Activated CD4-positive, alpha-beta T cell treated with anti-CD3 and anti-CD28 coated beads, Interleukin-2, Interleukin-4, amounts not matched to agents 100 ng/mL and 50 ng/mL, durations not matched to agents 16 hours and 8 hours (primary cell): ENCODE measurements around the gene FRRS1.
"Not testable (repeated sequence)": the region's sequence is repeated elsewhere in the genome, so short reads cannot be mapped to it uniquely, and the experiment has no call there.

Experiments used
- DNase-seq: peaks from one replicate; pipeline ENCODE4 v3.0.0-alpha.2; 2020; ENCODE audit warnings: low spot score

Gene FRRS1

DNA sequence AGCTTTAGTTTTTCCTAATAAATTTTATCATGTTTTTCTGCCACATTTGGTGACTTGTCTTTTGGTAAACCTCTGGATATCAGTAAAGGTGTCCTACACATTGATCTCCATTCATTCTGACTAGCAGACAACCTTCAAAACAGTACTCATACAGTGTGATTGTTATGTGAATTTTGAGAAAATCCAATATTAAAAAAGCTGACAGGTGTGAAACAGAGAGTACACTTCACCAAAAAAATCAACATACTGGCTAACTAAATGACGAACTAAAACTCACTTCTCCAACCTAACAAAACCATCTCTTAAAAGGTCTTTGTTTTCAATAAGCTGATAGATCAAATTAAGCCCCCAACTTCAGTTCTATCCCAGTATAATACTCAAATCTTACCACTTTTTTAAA, 1.5 kb downstream of the FRRS1 start:
- DNase-seq: no peak

DNA sequence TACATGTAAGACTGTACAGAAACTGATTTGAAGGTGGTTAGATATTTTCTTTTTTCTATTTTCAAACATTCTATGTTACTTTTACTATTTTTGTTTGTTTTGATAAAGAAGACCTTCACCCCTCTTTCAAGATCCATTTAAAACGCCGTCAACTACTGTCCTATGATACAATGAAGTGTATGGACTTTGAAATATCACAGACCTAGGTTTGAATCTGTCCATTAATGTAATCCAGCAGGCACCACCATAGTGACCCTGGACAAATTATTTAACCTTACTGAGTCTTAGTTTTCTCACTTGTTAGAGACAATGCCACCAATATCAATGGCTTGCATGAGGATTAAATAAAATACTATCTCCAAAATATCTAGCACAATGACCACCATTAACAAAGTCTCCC, 2.0 kb downstream of the FRRS1 start:
- DNase-seq: no peak

DNA sequence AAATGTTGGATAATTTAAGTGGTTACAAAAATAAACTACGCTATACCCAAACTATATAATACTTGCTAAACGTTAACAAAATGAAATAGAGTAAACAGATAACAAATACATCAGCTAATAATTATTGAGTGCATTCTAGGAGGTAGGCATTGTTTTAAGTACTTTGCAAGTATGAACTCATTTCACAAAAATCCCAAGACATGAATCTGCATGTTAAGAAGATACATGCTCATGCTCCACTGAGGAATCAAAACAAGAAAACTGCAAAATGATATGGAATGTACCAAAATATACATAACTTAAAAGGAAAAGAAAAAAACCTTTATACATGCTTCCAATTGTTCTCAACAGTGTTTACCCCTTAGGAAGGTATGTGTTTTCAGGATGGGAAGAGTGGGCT, 2.5 kb downstream of the FRRS1 start:
- no peak for DNase-seq

DNA sequence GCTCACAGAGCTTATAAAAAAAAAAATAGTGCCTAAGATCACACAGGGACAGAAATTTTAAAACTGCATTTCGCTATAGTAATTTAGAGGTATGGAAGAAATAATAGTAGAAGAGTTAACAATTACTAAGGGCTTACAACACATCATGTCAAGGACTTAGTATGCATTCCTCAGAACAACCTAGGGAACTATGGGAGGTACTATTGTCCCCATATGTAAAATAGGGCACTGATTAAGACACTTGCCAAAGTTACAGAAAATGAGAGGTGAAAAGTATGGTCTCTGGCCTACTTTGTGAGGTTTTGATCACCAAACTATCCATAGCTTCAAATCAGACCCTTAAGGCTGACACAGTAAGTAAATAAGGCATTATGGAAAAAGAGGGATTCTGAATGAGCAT, 4.7 kb downstream of the FRRS1 start:
- no peak for DNase-seq

DNA sequence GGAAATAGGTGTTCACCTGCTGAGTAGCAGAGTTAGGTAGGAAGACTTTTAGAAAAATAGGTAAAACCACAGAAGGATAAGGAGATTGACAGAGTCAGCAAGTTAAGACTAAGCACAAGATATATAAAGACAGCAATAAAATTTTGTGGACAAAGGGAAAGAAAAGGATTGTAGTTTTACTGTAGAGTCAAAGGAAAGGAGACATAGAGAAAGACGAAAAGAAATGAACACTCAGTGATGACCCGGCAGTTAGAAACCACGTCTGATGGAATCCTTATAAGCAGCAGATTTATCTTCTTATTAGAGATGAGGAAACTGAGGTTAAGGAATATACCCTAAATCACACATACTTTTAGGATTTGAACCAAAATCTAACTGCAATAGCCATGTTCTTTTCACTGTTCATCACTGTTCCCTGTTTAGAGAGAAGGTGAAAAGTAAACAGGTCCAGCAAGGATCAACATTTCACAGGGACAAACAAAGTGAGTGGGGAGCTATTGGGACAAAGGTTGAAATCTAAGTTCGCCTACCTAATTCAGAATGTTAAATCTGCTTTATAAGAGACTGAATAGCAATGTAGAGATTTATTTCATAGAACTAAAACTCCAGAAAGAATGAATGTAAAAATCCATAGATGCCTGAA, 6.8 kb downstream of the FRRS1 start:
- DNase-seq: no peak

DNA sequence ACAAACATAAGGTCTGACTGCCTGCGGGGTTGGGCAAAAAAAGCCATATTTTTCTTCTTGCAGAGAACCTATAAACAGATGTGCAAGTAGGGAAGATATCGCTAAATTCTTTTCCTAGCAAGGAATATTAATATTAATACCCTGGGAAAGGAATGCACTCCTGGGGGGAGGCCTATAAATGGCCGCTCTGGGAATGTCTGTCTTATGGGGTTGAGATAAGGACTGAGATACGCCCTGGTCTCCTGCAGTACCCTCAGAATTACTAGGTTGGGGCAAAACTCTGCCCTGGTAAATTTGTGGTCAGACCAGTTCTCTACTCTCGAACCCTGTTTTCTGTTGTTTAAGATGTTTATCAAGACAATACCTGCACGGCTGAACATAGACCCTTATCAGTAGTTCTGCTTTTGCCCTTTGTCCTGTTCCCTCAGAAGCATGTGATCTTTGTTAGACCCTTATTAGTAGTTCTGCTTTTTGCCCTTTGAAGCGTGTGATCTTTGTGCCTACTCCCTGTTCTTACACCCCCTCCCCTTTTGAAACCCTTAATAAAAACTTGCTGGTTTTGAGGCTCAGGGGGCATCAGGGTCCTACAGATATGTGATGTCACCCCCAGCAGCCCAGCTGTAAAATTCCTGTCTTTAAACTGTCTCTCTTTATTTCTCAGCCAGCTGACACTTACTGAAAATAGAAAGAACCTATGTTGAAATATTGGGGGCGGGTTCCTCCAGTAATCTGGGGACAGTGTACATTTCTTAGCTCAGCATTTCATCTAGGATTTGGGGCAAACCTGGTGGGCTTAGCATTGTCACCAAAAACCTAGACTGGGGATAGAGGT, 7.5 kb downstream of the FRRS1 start:
- not testable (repeated sequence) for DNase-seq

DNA sequence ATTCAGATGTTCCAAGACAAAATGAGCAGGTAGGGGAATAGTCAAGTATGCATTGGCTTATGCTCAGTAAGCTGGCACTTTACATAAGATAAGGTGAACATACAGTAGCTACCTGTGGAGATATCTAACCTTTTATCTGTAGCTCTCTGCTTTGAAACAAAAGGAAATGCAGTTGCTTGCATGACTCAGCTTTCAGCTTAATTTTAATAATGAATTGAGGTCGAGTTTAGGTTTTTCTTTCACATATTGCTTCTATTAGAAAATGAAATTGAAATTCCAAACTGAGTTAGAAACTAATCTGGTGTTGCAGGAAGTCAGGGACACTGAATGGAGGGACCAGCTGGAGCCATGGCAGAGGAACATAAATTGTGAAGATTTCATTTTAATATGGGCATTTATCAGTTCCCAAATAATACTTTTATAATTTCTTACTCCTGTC, 8.3 kb downstream of the FRRS1 start:
- DNase-seq: peak; percentile 17

DNA sequence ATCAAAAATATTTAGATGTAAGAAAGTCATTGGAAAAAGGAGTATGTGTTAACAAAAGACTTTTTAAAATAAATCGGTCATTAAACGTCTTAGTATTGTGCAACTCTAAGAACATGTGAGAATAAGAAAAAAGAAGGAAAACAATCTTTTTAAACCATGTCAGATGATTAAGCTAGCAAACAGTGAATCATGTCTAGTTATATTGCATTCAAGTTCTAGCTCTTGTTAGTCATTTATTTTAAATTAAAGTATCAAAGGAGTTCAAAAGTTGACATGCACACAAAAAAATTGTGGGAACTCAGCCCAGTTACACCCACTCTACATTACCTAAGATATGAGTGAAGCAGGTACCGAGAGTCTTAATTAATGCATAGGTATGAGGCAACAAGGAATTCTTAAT, 9.8 kb downstream of the FRRS1 start:
- DNase-seq: no peak

DNA sequence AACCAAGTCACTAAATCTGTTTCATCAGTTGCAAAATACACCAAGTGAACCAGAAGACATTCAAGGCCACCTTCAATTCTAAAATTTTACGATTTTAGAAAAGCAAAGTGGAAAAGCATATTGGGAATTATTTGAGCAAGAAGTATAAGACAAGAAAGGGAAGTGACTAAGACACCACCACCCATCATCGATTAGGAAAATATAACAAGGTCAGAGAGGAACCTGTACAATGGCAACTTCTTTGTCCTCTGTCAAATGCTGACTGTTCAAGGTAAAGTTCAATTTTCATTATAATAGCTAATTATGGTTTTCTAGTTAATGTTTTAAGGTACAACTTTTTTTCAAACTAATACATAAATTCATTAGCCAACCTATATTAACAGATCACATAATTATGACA, 10.8 kb downstream of the FRRS1 start:
- no peak for DNase-seq

DNA sequence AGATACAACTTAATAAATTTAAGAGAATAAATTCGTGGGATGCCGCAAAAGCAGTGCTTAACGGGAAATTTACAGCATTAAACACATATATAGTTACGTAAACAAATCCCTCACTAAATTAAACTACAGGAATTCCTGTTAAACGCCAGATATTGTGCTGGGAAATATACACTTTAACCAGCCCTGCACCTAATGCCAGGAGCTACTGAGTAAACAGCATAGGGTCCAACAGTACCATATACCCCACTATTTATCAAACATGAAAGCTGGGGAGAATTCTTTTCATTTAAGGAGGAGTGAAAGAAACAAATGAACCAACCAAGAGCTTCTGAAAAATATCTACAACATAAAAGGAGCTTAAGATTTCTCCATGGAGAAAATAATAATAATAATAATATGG, 11.7 kb downstream of the FRRS1 start:
- DNase-seq: no peak

DNA sequence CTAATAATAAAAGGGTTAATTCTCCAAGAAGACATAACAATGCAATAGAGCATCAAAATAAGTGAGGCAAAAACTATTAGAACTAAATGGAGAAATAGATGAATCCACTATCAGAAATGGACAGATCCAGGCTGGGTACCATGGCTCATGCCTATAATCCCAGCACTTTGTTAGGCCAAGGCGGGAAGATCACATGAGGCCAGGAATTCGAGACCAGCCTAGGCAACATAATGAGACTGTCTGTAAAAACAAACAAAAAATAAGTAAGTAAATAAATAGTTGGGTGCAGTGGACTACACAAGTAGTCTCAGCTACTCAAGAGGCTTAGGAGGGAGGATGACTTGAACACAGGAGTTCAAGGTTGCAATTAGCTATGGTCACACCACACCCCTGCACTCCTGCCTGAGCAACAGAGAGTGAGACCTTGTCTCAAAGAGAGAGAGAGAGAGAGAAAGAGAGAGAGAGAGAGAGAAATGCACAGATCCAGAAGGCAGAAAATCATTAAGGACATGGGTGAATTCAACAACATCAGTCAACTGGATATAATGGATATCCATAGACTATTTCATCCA, 12.3 kb downstream of the FRRS1 start:
- no peak for DNase-seq

DNA sequence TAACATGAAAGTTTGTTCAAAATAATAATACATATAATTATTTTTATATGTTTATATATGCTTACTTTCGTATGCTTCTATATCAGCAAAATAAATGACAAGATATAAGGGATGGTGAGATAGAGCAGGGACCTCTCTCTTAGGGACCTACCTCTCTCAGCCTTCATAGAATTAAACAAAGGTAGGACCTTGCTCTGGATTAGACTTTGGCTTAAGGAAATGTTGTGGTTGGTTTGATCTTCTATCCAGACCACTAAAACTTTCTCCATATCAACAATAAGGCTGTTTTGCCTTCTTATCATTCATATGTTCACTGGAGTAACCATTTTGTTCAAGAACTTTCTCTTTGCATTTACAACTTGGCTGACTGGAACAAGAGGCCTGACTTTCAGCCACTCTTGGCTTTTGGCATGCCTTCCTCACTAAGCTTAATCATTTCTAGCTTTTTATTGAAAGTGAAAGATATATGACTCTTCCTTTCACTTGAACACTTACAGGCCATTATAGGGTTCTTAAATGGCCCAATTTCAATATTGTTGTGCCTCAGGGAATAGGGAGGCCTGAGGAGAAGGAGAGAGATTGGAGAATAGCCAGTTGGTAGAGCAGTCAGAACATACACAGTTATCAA, 14.4 kb downstream of the FRRS1 start:
- DNase-seq: peak; percentile 62

DNA sequence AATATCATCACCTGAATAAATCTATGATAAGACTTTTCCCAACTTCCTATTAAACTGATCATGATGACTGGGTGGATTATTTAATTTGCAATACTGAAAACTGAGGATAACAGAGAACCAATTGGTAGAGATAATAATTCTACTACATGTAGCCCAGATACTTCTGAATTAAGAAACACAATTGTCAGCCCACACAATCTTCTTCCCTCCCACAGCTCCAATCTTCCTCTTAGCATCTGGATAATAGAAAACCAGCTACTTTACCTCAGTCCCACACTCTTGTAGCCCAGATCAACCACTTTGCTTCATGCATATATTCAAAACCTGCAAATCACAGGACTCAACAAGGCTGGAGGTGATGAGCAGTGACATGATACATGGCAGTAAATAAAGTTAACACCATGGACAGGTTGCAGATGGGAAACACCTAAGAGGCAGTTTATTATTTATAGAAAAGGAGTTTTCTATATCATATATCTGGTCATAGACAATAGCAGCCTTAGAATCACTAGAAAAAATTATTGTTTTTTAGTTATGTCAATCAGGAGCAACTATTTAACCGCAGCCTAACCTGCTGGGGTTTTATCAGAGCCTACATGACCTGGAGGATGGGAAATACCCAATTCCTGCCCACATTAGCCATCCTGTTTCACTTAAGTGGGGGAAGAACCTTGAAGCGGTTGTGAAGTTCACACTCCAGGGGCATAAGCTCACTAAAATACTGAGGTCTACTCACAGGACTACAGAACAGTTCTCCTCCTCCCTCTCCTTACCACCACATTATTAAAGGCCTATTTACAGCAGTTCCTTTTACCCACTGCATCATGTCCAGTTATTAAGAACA, 16.7 kb downstream of the FRRS1 start:
- peak; percentile 17 for DNase-seq

DNA sequence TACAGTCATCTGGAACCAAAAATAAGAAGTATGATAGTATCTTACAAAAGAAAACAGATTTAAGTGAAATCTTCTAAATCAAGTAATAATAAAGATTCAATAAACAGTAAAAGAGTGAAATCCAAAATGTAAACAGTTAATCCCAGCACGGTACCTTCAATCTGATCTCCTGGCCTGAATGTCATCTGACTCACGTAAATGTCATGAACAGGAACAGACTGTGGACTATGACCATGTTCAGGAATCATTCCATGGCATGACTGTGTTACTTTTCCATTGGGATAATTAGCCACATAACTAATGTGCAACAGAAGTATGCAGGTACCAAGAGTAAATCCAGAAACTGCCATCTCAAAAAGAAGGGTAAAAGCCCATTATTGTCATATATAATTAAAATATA, 18.0 kb downstream of the FRRS1 start:
- no peak for DNase-seq

DNA sequence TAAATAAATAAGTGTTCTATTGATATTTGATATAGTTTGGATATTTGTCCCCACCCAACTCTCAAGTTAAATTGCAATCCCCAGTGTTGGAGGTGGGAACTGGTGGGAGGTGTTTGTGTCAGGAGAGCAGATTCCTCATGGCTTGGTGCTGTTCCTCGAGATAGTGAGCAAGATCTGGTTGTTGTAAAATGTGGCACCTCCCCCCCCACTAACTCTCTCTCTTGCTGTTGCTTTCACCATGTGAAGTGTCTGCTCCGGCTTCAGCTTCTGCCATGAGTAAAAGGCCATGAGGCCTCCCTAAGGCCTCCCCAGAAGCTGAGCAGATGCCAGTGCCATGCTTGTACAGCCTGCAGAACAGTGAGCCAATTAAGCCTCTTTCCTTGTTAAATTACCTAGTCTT, 20.8 kb downstream of the FRRS1 start:
- DNase-seq: no peak

DNA sequence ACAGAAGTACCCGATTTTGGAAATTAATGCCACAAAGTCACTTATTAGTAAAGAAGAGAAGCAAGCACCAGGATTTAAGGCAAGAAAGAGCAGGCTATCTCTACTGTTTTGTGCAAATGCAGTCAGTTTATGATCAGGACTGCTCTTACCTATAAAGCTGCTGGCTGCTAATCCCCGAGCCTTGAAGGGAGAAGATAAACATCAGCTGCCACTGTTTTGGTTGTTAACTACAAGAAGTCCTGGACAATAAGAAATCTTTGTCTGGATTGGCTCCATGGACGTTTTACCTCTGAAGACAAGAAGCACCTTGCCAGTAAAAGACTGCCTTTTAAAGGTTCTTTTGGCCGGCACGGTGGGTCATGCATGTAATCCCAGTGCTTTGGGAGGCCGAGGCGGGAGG, 21.4 kb downstream of the FRRS1 start:
- no peak for DNase-seq

DNA sequence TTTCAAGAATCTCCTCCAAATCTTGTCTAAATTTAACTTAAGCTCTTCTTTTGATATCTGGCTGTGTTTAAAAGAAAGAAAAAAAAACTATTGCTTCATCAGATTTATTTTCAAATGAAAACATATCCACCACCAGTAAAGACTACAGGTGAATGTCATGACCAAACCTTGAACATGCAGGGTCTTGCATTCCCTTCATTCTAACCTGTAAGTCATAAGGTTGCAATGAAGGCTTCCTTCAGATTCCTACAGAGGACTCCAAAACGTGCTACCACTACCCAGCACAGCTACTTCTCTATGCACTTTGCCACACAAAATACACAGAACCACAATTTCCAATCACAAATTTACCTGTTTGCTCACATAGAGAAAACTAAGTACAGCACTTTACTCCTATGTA, 26.3 kb downstream of the FRRS1 start:
- DNase-seq: no peak

DNA sequence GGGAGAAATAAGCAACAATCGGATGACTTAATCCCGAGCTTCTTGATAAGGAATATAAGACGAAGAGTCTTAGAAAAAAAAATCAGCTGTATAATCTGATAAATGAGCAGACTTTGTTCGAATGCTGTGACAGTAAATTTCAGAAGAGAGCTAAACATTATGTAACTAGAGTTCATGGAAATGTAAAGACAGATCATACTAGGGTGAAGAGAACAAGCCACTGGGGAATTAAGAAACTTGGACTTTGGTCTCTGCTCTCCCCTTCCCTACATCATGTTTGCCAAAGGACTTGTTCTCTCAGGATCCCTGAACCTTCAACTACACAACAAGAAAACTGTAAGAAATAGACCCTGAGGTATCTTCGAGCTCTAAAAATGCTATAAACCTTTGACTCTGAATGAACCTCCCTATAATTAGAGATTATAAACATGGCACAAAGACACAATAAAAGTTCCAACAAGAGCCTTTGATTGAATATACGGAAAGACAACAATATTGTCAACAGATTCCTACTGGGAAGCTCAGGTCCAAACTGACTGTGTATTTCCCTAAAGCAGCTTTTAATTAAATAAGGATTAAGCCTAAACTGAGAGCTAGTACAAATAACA, 27.5 kb downstream of the FRRS1 start:
- no peak for DNase-seq

DNA sequence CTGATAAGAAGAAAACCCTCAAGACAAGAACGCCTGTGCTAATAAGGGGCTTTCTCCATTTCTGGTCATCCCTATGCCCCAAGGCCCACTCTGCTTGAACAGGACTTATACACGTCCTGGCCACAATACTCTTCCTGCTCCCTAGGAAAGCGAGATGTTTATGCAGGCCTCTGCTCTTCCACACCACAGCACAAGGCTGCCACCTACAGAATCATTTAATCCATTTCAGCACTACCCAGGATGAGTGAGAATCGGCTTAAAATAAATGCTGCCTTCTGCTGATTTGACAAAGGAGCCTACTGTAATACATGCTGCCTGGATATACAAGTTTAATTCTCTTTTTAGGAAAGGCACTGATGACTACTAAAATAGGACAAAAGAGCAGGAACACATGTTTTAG, 29.4 kb downstream of the FRRS1 start:
- peak; percentile 11 for DNase-seq

DNA sequence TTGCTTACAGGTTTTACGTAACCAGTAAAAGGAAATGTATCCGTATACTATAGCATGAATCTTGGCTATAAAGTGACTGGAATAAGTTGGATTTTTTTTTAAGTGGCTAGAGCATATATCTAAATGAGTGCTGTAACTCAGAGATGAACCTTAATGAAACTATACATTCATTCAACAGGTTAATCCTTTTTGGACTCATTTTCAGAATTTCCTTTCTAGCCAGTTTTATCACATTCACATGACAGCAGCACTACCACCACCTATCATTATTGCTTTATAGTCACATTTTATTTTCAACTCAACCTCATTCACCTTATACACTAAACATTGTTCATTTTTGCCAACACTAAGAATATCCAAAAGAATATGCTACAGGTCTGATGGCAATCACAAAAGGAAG, 30.6 kb downstream of the FRRS1 start:
- DNase-seq: no peak

DNA sequence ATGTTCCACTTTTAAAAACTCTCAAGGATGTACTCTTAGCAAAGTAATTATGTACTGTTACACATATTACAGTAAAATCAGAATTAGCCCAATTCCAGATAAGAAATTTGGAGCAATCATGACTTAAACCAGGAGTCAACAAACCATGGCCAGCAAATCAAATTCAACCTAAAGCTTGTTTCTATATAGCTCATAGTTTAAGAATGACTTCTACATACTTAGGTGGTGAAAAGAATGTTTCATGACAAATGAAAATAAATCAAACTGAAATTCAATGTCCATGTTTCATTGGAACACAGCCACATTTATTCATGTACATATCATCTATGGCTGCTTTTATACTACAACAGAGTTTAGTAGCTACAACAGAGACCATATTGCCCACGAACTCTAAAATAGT, 35.1 kb downstream of the FRRS1 start:
- DNase-seq: peak; percentile 54
